HepG2 (cell line): Measurements from ENCODE around the gene P2RX2. TPM values are rescaled to one million over a fixed set of nuclear protein-coding genes. Genes with fewer than 3 reads are reported as not detected.
A peak's percentile ranks its signal among the peaks of the same experiment; 100 is the strongest.

Experiments used
- CREBL2 ChIP-seq: sonication (generic); formaldehyde crosslinking; IDR thresholded peaks from 2 replicates; pipeline ENCODE4 v1.8.1; 2023; ENCODE audit warnings: missing genetic modification reagents, mild to moderate bottlenecking, borderline replicate concordance
- FOXM1 ChIP-seq: sonication (generic); formaldehyde crosslinking; IDR thresholded peaks from 2 replicates; pipeline ENCODE4 v1.5.0; 2020; ENCODE audit warnings: missing genetic modification reagents
- HDAC1 ChIP-seq: sonication (generic); formaldehyde crosslinking; IDR thresholded peaks from 2 replicates; pipeline ENCODE4 v1.5.1; 2020; ENCODE audit warnings: mild to moderate bottlenecking, missing genetic modification reagents
- NFKBIZ ChIP-seq: IDR thresholded peaks from 2 replicates; pipeline ENCODE4 v1.6.1; 2018; ENCODE audit warnings: missing genetic modification reagents, missing compliant biosample characterization
- SETDB1 ChIP-seq: sonication (generic); formaldehyde crosslinking; IDR thresholded peaks from 2 replicates; pipeline ENCODE4 v1.5.1; 2020; ENCODE audit warnings: missing genetic modification reagents, mild to moderate bottlenecking, borderline replicate concordance
- TCF12 ChIP-seq, 2 experiments: fragments of 450-650 bp in 1 of 2; sonication (generic) in 1 of 2; formaldehyde crosslinking in 1 of 2; IDR thresholded peaks; 2 replicates each; pipeline versions ENCODE4 v1.6.1 to v1.8.0; 2017 to 2022; ENCODE audit warnings: antibody characterized with exemption in 1 of 2, mild to moderate bottlenecking in 1 of 2, missing genetic modification reagents in 1 of 2, moderate library complexity in 1 of 2
- TFDP1 ChIP-seq: IDR thresholded peaks from 2 replicates; pipeline ENCODE4 v1.6.1; 2016; ENCODE audit warnings: missing compliant biosample characterization, missing genetic modification reagents, borderline replicate concordance
- ZC3H4 ChIP-seq: sonication (generic); formaldehyde crosslinking; IDR thresholded peaks from 2 replicates; pipeline ENCODE4 v1.4.0; 2020; ENCODE audit warnings: missing genetic modification reagents, borderline replicate concordance
- ZFP1 ChIP-seq: IDR thresholded peaks from 2 replicates; pipeline ENCODE4 v1.6.1; 2016
- ZKSCAN1 ChIP-seq: fragments of 150-350 bp; IDR thresholded peaks from 2 replicates; pipeline ENCODE4 v1.6.1; 2014; ENCODE audit warnings: low read length
- ZNF232 ChIP-seq: sonication (generic); formaldehyde crosslinking; IDR thresholded peaks from 2 replicates; pipeline ENCODE4 v1.4.0; 2020; ENCODE audit warnings: missing genetic modification reagents, borderline replicate concordance
- ZNF713 ChIP-seq: sonication (generic); formaldehyde crosslinking; IDR thresholded peaks from 2 replicates; pipeline ENCODE4 v1.4.0; 2020; ENCODE audit warnings: mild to moderate bottlenecking, missing genetic modification reagents
- ZNF746 ChIP-seq: sonication (generic); formaldehyde crosslinking; IDR thresholded peaks from 2 replicates; pipeline ENCODE4 v1.8.0; 2022; ENCODE audit warnings: mild to moderate bottlenecking, missing genetic modification reagents
- polyA plus RNA-seq, 8 experiments: library from polyadenylated mRNA; depleted of rRNA in 3 of 8; stranded (reverse) in 7 of 8; unstranded in 1 of 8; fragments of >200 nt; fragmentation: Illumina TruSeq in 4 of 8; extraction: Trizol in 4 of 8; gene quantifications; 2 replicates each; pipeline versions ENCODE4 v1.2.1 to v1.2.3, GENCODE V29; 2011 to 2016; ENCODE audit warnings: low read depth in 4 of 8, missing spikeins in 1 of 8, mixed read lengths in 1 of 8; ENCODE audit not compliant: insufficient read depth in 1 of 8
- total RNA-seq, 5 experiments: library from RNA; depleted of rRNA; stranded (reverse); fragments of >200 nt; fragmentation: Illumina TruSeq; extraction: Trizol; gene quantifications; 2 replicates each; pipeline ENCODE4 v1.2.3, GENCODE V29; 2016; ENCODE audit warnings: low read depth in 1 of 5
- TF ChIP-seq, protein P1 (sequence below): sonication (generic); formaldehyde crosslinking; IDR thresholded peaks from 2 replicates; pipeline ENCODE4 v1.4.0; 2020; ENCODE audit warnings: low read depth, mild to moderate bottlenecking, missing genetic modification reagents
- TF ChIP-seq, protein P2 (sequence below): sonication (generic); formaldehyde crosslinking; IDR thresholded peaks from 2 replicates; pipeline ENCODE4 v1.5.0; 2020; ENCODE audit warnings: mild to moderate bottlenecking, missing genetic modification reagents
- TF ChIP-seq, protein P3 (sequence below): sonication (generic); formaldehyde crosslinking; IDR thresholded peaks from 2 replicates; pipeline ENCODE4 v1.4.0; 2020; ENCODE audit warnings: missing genetic modification reagents
- TF ChIP-seq, protein P4 (sequence below): IDR thresholded peaks from 2 replicates; pipeline ENCODE4 v1.6.1; 2016; ENCODE audit warnings: low read depth, control low read depth

The P2RX2 gene
- total and polyA plus RNA-seq, 2 of the 13 experiments (the other 11 are each of a cell fraction or from before 2014, with no cell fraction given): not detected

- no peak for TF ChIP-seq TCF12 (IDR thresholded peaks at IDR 0.05)
- TF ChIP-seq TCF12 (CRISPR knock-in tag; IDR thresholded peaks at IDR 0.05): no peak
- TF ChIP-seq, protein P1, sequence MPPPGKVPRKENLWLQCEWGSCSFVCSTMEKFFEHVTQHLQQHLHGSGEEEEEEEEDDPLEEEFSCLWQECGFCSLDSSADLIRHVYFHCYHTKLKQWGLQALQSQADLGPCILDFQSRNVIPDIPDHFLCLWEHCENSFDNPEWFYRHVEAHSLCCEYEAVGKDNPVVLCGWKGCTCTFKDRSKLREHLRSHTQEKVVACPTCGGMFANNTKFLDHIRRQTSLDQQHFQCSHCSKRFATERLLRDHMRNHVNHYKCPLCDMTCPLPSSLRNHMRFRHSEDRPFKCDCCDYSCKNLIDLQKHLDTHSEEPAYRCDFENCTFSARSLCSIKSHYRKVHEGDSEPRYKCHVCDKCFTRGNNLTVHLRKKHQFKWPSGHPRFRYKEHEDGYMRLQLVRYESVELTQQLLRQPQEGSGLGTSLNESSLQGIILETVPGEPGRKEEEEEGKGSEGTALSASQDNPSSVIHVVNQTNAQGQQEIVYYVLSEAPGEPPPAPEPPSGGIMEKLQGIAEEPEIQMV (CRISPR knock-in tag): peak; percentile 20; the same call in 1 of the 2 replicates
- no peak for TF ChIP-seq ZC3H4 (CRISPR knock-in tag)
- peak; percentile 31; the same call in 1 of the 2 replicates for TF ChIP-seq CREBL2 (CRISPR knock-in tag)
- no peak for TF ChIP-seq ZKSCAN1
- TF ChIP-seq HDAC1 (CRISPR knock-in tag): peak; percentile 78
- TF ChIP-seq, protein P2, sequence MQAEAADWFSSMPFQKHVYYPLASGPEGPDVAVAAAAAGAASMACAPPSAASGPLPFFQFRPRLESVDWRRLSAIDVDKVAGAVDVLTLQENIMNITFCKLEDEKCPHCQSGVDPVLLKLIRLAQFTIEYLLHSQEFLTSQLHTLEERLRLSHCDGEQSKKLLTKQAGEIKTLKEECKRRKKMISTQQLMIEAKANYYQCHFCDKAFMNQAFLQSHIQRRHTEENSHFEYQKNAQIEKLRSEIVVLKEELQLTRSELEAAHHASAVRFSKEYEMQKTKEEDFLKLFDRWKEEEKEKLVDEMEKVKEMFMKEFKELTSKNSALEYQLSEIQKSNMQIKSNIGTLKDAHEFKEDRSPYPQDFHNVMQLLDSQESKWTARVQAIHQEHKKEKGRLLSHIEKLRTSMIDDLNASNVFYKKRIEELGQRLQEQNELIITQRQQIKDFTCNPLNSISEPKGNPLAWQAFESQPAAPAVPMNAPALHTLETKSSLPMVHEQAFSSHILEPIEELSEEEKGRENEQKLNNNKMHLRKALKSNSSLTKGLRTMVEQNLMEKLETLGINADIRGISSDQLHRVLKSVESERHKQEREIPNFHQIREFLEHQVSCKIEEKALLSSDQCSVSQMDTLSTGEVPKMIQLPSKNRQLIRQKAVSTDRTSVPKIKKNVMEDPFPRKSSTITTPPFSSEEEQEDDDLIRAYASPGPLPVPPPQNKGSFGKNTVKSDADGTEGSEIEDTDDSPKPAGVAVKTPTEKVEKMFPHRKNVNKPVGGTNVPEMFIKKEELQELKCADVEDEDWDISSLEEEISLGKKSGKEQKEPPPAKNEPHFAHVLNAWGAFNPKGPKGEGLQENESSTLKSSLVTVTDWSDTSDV (CRISPR knock-in tag): no peak
- TF ChIP-seq FOXM1 (CRISPR knock-in tag): no peak
- TF ChIP-seq, protein P3, sequence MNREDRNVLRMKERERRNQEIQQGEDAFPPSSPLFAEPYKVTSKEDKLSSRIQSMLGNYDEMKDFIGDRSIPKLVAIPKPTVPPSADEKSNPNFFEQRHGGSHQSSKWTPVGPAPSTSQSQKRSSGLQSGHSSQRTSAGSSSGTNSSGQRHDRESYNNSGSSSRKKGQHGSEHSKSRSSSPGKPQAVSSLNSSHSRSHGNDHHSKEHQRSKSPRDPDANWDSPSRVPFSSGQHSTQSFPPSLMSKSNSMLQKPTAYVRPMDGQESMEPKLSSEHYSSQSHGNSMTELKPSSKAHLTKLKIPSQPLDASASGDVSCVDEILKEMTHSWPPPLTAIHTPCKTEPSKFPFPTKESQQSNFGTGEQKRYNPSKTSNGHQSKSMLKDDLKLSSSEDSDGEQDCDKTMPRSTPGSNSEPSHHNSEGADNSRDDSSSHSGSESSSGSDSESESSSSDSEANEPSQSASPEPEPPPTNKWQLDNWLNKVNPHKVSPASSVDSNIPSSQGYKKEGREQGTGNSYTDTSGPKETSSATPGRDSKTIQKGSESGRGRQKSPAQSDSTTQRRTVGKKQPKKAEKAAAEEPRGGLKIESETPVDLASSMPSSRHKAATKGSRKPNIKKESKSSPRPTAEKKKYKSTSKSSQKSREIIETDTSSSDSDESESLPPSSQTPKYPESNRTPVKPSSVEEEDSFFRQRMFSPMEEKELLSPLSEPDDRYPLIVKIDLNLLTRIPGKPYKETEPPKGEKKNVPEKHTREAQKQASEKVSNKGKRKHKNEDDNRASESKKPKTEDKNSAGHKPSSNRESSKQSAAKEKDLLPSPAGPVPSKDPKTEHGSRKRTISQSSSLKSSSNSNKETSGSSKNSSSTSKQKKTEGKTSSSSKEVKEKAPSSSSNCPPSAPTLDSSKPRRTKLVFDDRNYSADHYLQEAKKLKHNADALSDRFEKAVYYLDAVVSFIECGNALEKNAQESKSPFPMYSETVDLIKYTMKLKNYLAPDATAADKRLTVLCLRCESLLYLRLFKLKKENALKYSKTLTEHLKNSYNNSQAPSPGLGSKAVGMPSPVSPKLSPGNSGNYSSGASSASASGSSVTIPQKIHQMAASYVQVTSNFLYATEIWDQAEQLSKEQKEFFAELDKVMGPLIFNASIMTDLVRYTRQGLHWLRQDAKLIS (CRISPR knock-in tag): no peak
- TF ChIP-seq TFDP1: peak; percentile 82; the same call in 1 of the 2 replicates
- peak; percentile 59; the same call in 1 of the 2 replicates for TF ChIP-seq ZNF232 (CRISPR knock-in tag)
- no peak for TF ChIP-seq ZNF713
- TF ChIP-seq ZNF746 (CRISPR knock-in tag): peak; percentile 60; the same call in 1 of the 2 replicates
- TF ChIP-seq, protein P4, sequence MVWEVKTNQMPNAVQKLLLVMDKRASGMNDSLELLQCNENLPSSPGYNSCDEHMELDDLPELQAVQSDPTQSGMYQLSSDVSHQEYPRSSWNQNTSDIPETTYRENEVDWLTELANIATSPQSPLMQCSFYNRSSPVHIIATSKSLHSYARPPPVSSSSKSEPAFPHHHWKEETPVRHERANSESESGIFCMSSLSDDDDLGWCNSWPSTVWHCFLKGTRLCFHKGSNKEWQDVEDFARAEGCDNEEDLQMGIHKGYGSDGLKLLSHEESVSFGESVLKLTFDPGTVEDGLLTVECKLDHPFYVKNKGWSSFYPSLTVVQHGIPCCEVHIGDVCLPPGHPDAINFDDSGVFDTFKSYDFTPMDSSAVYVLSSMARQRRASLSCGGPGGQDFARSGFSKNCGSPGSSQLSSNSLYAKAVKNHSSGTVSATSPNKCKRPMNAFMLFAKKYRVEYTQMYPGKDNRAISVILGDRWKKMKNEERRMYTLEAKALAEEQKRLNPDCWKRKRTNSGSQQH (CRISPR knock-in tag): peak; percentile 75; the same call in 1 of the 2 replicates
- 0 out of 2 replicates have a peak, but pooled peaks have one; percentile 26 for TF ChIP-seq NFKBIZ (CRISPR knock-in tag)
- no peak for TF ChIP-seq SETDB1 (CRISPR knock-in tag)
- TF ChIP-seq ZFP1 (CRISPR knock-in tag): no peak
Measured at GRCh38 chr12:132608231-132609171, 10.1 kb upstream of the P2RX2 start (continued).
